Hepatocyte (in vitro differentiated cells): ENCODE results near the gene OR51T1. TPM values are rescaled to one million over a fixed set of nuclear protein-coding genes. Genes with fewer than 3 reads are reported as not detected.

Experiments used
- DNase-seq: peaks from one replicate; pipeline ENCODE4 v3.0.0-alpha.2; 2016; ENCODE audit warnings: low spot score
- H2AFZ ChIP-seq: fragments of 200-600 bp; sonication (generic); 2 replicates; pipeline ENCODE4 v1.6.0; 2016; ENCODE audit warnings: antibody characterized with exemption, mild to moderate bottlenecking
- H3K27ac ChIP-seq: fragments of 200-600 bp; sonication (generic); 2 replicates; pipeline ENCODE4 v1.5.1; 2016; ENCODE audit warnings: mild to moderate bottlenecking
- H3K27me3 ChIP-seq: fragments of 200-600 bp; sonication (generic); 2 replicates; pipeline ENCODE4 v1.6.1; 2016
- H3K36me3 ChIP-seq: fragments of 200-600 bp; sonication (generic); replicated peaks from 2 replicates; pipeline ENCODE4 v1.5.1; 2016; ENCODE audit warnings: low read depth; ENCODE audit not compliant: insufficient read depth
- H3K4me1 ChIP-seq: fragments of 200-600 bp; sonication (generic); 2 replicates; pipeline ENCODE4 v1.5.1; 2016; ENCODE audit warnings: mild to moderate bottlenecking, moderate library complexity; ENCODE audit not compliant: insufficient read depth
- H3K4me2 ChIP-seq: fragments of 200-600 bp; sonication (generic); 2 replicates; pipeline ENCODE4 v1.6.0; 2016
- H3K4me3 ChIP-seq: fragments of 200-600 bp; sonication (generic); 2 replicates; pipeline ENCODE4 v1.5.1; 2016; ENCODE audit warnings: mild to moderate bottlenecking
- H3K79me2 ChIP-seq: fragments of 200-600 bp; sonication (generic); 2 replicates; pipeline ENCODE4 v1.6.0; 2017; ENCODE audit warnings: mild to moderate bottlenecking
- H3K9me2 ChIP-seq: fragments of 200-600 bp; sonication (generic); replicated peaks from 2 replicates; pipeline ENCODE4 v1.6.0; 2017; ENCODE audit warnings: mild to moderate bottlenecking; ENCODE audit not compliant: insufficient read depth
- H3K9me3 ChIP-seq: fragments of 200-600 bp; sonication (generic); 2 replicates; pipeline ENCODE4 v1.5.1; 2016; ENCODE audit warnings: low read depth, mild to moderate bottlenecking
- H4K20me1 ChIP-seq: fragments of 200-600 bp; sonication (generic); 2 replicates; pipeline ENCODE4 v1.6.0; 2016; ENCODE audit warnings: mild to moderate bottlenecking; ENCODE audit not compliant: insufficient read depth, poor library complexity, severe bottlenecking
- EZH2 ChIP-seq: fragments of 200-600 bp; sonication (generic); IDR thresholded peaks from 2 replicates; pipeline ENCODE4 v1.6.1; 2016; ENCODE audit warnings: antibody characterized with exemption, mild to moderate bottlenecking, borderline replicate concordance
- EZH2phosphoT487 ChIP-seq: fragments of 200-600 bp; sonication (generic); IDR thresholded peaks from one replicate; pipeline ENCODE4 v1.6.1; 2018; ENCODE audit warnings: antibody characterized with exemption, mild to moderate bottlenecking, low read depth, moderate library complexity; ENCODE audit not compliant: unreplicated experiment, severe bottlenecking
- WGBS: methylation state at CpG from one replicate; pipeline ENCODE4 v1.1.6; 2016; ENCODE audit warnings: low lambda C conversion rate; ENCODE audit errors: missing lambda C conversion rate; 5-methylcytosine and 5-hydroxymethylcytosine counted together
- polyA plus RNA-seq: library from polyadenylated mRNA; unstranded; fragments of >200 nt; fragmentation: Nextera tagmentation; extraction: Ambion mirVana; gene quantifications from 2 replicates; pipeline ENCODE4 v1.2.1, GENCODE V29; 2016
- total RNA-seq: library from RNA; depleted of rRNA; stranded (reverse); fragments of >200 nt; gene quantifications from 2 replicates; pipeline ENCODE4 v1.2.3, GENCODE V29; 2014
- TF ChIP-seq, protein P1 (sequence below): fragments of 200-600 bp; sonication (generic); IDR thresholded peaks from 2 replicates; pipeline ENCODE4 v1.5.1; 2016; ENCODE audit warnings: antibody characterized with exemption, mild to moderate bottlenecking; ENCODE audit not compliant: poor library complexity

The OR51T1 gene
- total and polyA plus RNA-seq, 2 experiments from 2014 or later, result not detected

DNA sequence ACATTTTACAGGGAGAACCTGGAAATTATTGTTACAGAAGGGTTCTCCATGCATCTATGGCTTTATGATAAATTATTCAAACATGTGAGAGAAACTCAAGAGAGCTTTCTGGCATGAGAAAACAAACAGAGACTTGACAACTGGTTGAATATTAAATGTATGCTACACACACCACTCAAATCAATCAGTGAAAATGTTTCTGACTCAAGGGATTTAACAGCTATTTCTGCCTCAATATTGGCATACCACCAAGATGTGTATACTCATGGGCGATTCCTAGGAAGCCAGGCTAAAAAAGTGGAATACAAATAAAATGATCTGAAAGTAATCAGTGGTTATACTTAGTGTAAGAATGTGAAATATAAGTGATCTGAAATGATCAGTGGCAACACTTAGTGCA, 15.8 kb upstream of the OR51T1 start:
- Histone ChIP-seq H2AFZ (no peak overlapping the region), H3K36me3 (no peaks in the 10 kb centered on the region), H3K27ac (no peak overlapping the region), H3K27me3 (no peaks in the 10 kb centered on the region), H3K4me1 (no peaks in the 10 kb centered on the region), H4K20me1 (no peaks in the 10 kb centered on the region), H3K9me3 (no peaks in the 10 kb centered on the region), H3K79me2 (no peaks in the 10 kb centered on the region), H3K9me2 (no peaks in the 10 kb centered on the region), H3K4me3 (no peak overlapping the region), H3K4me2 (no peak overlapping the region)
- no peak for DNase-seq
- 81% methylated on average over 1 of the region's 1 CpG for WGBS
- TF ChIP-seq EZH2phosphoT487 (no peak), EZH2 (no peak)
- TF ChIP-seq, protein P1, sequence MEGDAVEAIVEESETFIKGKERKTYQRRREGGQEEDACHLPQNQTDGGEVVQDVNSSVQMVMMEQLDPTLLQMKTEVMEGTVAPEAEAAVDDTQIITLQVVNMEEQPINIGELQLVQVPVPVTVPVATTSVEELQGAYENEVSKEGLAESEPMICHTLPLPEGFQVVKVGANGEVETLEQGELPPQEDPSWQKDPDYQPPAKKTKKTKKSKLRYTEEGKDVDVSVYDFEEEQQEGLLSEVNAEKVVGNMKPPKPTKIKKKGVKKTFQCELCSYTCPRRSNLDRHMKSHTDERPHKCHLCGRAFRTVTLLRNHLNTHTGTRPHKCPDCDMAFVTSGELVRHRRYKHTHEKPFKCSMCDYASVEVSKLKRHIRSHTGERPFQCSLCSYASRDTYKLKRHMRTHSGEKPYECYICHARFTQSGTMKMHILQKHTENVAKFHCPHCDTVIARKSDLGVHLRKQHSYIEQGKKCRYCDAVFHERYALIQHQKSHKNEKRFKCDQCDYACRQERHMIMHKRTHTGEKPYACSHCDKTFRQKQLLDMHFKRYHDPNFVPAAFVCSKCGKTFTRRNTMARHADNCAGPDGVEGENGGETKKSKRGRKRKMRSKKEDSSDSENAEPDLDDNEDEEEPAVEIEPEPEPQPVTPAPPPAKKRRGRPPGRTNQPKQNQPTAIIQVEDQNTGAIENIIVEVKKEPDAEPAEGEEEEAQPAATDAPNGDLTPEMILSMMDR, result no peak

DNA sequence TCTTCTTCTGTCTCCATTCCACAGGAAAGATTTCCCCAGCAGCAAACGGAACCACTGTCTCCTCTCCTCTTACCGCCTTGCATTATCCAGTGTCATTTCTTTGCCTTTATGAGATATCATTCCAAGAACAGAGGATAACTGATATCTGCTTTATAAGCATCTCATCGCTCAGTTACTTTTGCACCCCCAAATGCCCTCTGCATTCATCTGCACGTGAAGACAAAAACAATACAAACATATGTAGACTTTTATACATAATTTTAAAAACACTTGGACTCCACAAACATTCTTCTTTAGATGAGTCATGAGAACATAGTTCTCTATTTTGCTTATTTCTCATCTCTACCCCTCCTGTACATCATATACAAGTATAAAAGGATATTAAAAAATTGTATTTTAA, 512 bp upstream of the OR51T1 start:
- DNase-seq, result no peak

DNA sequence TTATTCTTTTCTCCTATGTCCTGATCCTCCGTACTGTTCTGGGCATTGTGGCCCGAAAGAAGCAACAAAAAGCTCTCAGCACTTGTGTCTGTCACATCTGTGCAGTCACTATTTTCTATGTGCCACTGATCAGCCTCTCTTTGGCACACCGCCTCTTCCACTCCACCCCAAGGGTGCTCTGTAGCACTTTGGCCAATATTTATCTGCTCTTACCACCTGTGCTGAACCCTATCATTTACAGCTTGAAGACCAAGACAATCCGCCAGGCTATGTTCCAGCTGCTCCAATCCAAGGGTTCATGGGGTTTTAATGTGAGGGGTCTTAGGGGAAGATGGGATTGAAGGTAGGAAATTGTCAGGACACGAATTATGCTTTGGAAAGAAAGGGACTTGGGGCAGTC, 843 bp downstream of the OR51T1 start:
- H3K4me3 ChIP-seq, result no peak overlapping the region
- no peak overlapping the region for H3K27ac ChIP-seq
- H3K27me3 ChIP-seq, result no peaks in the 10 kb centered on the region
- H4K20me1 ChIP-seq, result no peaks in the 10 kb centered on the region
- no peaks in the 10 kb centered on the region for H3K4me1 ChIP-seq
- no peaks in the 10 kb centered on the region for H3K9me2 ChIP-seq
- H3K79me2 ChIP-seq, result no peaks in the 10 kb centered on the region
- no peak for DNase-seq
- no peak overlapping the region for H2AFZ ChIP-seq
- WGBS, result 88% methylated on average over 5 of the region's 5 CpGs
- no peak overlapping the region for H3K4me2 ChIP-seq
- no peaks in the 10 kb centered on the region for H3K36me3 ChIP-seq
- TF ChIP-seq, protein P1, result no peak
- no peak for TF ChIP-seq EZH2
- H3K9me3 ChIP-seq, result no peaks in the 10 kb centered on the region

More for the DNA sequence above, 512 bp upstream of the OR51T1 start:
- no peak overlapping the region for H2AFZ ChIP-seq
- H3K4me2 ChIP-seq, result no peak overlapping the region
- TF ChIP-seq, protein P1, result no peak
- TF ChIP-seq EZH2 (no peak), EZH2phosphoT487 (no peak)
- no peaks in the 10 kb centered on the region for H4K20me1 ChIP-seq
- H3K9me2 ChIP-seq, result no peaks in the 10 kb centered on the region
- 82% methylated on average over 4 of the region's 4 CpGs for WGBS
- H3K4me3 ChIP-seq, result no peak overlapping the region
- no peaks in the 10 kb centered on the region for H3K79me2 ChIP-seq
- no peaks in the 10 kb centered on the region for H3K36me3 ChIP-seq
- H3K27me3 ChIP-seq, result no peaks in the 10 kb centered on the region
- H3K27ac ChIP-seq, result no peak overlapping the region
- no peaks in the 10 kb centered on the region for H3K4me1 ChIP-seq
- no peaks in the 10 kb centered on the region for H3K9me3 ChIP-seq

DNA sequence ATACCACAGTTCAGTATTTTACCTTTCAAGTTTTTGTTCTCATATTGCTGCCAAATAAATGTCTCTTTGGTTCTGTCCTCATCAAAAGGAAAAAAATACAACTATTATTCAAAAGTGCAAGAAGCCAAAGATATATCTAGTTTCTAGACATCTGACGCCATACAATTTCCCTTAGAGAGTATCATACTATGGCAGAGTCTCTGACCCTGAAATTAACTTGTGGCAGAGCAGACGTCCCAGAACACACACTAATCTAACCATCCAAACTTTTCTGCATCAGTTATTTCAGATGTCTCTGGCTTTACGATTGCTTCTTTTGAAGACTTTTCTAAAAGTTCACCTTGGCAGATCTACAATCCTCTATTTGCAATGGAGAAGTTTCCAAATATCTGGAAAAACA, 2.7 kb downstream of the OR51T1 start:
- Histone ChIP-seq H4K20me1 (no peaks in the 10 kb centered on the region), H3K36me3 (no peaks in the 10 kb centered on the region), H3K79me2 (no peaks in the 10 kb centered on the region), H3K4me1 (no peaks in the 10 kb centered on the region), H3K4me2 (no peak overlapping the region), H3K27me3 (no peaks in the 10 kb centered on the region), H3K4me3 (no peak overlapping the region), H3K27ac (no peak overlapping the region), H3K9me3 (no peaks in the 10 kb centered on the region), H2AFZ (no peak overlapping the region), H3K9me2 (no peaks in the 10 kb centered on the region)
- TF ChIP-seq EZH2phosphoT487 (no peak), EZH2 (no peak)
- TF ChIP-seq, protein P1, result no peak
- WGBS, result 86% methylated on average over 3 of the region's 3 CpGs
- DNase-seq, result no peak
